HG02763 (cell line): Measurements from ENCODE around the gene ANXA2.
"Not testable (repeated sequence)": the region's sequence is repeated elsewhere in the genome, so short reads cannot be mapped to it uniquely, and the experiment has no call there.

ENCODE experiments used
- ATAC-seq: cut with Tn5 transposase; IDR thresholded peaks from one replicate; pipeline ENCODE4 v1.9.1; 2021; ENCODE audit warnings: mild to moderate bottlenecking, moderate library complexity; ENCODE audit not compliant: unreplicated experiment

The ANXA2 gene

DNA sequence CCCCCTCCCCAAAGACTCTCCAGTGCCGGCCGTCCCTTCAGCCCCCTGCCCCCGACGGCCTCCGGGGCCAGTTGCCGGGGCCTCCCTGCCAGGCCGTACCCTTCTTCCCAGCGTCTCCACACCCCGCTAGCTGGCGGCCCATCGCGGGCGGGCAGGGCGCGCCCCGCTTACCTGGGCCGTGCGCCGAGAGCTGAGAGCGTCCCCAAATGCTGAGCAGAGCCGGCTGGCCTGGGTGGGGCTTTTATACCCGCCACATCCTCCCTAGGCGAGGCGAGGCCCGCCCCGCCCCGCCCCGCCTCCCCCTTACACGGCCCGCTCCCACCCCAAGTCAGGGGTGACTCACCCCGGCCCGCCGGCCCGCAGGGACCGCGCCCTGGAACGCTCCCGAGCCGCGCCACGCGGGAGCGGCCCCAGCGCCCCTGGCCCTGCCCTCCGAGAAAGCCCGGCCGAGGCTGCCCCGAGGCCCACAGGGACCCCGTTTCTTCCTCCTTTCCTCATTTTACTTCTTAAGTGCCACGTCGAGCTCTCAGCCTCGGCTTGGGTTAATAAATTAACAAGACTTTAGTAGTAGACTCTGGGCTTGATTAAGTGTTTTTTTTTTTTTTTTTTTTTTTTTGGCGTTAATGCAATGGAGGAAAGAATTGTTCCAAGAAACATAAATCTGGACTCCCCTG, at the start of gene ANXA2:
Gene ANXA2 (minus strand): TSS at position 215 of the 674 bp plus-strand sequence. CDS start 11,911 bp downstream, outside the sequence.
- ATAC-seq = peak; percentile 70

DNA sequence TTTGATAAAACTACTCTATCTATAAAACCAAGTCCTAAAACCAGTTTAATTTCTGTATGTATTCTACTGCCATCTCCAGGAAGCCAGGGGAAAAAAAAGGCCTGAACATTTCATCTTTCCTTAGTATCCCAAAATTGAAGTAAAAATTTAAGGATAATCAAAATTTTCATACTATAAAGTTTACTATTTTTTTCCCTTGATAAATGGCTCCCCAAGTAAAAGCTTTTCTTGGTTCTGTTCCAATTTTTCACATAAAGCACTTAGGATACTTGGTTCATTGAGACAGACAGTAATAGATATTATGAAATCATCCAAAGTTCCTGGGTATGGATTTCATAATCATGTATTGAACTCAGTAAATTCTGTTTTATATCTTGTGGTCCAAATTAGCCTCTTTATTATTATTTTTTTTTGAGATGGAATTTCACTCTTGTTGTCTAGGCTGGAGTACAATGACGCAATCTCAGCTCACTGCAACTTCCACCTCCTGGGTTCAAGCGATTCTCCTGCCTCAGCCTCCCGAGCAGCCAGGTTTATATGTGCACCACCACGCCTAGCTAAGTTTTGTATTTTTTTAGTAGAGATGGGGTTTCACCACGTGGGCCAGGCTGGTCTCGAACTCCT, 46.6 kb upstream of the ANXA2 start:
- no peak for ATAC-seq

DNA sequence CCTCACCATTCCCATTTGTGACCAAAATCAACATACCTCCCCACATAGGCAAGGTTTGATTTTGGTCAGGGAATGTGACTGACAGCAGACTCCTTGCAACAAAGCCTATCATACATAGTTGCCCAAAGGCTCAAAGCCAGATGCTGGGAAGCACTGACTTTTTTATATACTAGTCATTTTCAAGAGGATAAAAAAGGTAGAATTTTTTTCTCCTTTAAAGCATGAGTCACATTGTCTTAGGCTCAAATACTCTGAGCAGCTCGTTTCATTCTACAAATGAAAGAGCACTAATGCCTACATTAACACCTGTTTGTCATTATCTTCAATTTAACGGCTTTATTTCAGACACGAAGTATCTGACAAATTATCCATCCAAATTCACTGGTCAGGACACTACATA, 45.0 kb upstream of the ANXA2 start:
- no peak for ATAC-seq

- no peak for ATAC-seq
Measured at GRCh38 chr15:60442031-60442650, 44.4 kb upstream of the ANXA2 start.

DNA sequence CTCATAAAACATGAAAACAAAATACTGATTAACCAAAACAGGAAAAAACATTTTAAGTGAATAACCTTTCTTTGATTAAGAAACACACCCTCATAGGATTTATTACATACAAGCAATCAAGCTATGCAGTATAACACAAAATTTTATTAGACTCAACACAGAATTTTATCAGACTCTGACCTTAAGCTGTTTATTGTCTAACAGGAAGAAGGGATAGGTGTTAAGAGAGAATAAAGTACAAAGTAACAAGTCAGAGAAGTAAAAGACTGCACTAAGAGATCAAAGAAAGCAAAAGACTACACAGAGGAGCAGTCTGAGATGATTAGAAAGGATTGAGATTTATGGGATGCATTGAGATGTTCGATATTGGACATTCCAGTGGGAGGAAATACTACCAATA, 43.5 kb upstream of the ANXA2 start:
- no peak for ATAC-seq

- no peak for ATAC-seq
Measured at GRCh38 chr15:60438646-60439045, 40.9 kb upstream of the ANXA2 start.

- no peak for ATAC-seq
Measured at GRCh38 chr15:60428935-60429334, 31.1 kb upstream of the ANXA2 start.

- ATAC-seq = no peak
Measured at GRCh38 chr15:60426870-60427508, 29.2 kb upstream of the ANXA2 start.

GRCh38 chr15:60425461-60425860, 27.7 kb upstream of the ANXA2 start:
- no peak for ATAC-seq

DNA sequence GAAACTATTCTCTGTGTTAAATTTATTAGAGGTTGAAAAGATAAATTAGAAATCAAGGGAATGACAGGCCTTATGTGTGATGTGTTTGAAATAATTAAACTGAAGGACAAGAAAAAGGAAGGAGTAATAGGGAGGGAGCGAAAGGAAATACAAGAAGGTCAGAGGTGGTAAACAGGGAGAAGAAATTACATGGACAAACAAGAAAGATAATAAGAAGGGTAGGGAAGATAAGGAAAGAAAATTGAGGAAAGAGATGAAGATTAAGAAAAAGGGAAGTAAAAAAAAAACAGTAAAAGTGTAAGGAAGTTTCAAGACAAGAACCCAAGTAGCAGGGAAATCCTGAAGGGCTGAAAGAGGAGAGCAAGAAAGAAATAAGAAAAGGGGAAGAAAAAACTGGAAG, 26.2 kb upstream of the ANXA2 start:
- no peak for ATAC-seq

DNA sequence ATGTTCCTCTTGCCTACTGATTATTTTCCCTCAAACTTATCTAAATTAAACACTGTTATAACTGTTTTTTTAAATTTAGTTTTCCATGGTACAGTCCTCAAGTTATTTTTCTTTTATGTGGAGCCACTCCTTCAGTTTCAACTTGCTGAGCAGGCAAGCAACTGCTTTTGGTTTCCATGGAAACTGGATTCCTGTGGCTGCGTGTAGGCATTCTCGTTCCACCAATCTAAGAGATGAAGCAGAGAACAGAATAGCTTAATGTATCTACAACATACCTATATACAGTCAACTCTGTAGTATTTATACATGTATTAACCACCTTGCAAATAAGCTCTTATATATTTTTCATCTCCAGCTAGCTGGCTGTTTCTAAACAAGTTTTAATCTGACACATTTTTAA, 25.8 kb upstream of the ANXA2 start:
- no peak for ATAC-seq

- ATAC-seq = no peak
Measured at GRCh38 chr15:60421544-60421943, 23.8 kb upstream of the ANXA2 start.

- no peak for ATAC-seq
Measured at GRCh38 chr15:60420203-60420716, 22.5 kb upstream of the ANXA2 start.

DNA sequence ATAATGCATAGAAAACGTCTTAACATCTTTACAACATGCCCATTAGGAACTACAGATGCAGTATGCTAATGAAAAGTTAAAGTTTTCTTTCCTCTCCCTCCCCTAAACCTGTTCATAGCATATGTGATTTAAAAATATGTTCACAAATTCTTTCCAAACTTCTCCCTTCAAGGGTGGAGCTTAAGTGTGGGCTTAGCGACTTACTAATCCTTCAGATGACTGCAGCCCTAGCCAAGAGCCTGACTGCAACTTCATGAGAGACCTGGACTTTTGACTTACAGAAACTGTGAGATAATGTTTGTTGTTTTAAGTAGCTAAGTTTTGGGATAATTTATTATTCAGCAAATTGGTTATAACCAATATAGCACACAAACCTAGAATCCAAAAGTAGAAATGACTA, 22.0 kb upstream of the ANXA2 start:
- no peak for ATAC-seq

- ATAC-seq = no peak
Measured at GRCh38 chr15:60418096-60418495, 20.3 kb upstream of the ANXA2 start.

GRCh38 chr15:60417112-60417511, 19.3 kb upstream of the ANXA2 start:
- ATAC-seq = no peak

GRCh38 chr15:60416484-60416883, 18.7 kb upstream of the ANXA2 start:
- no peak for ATAC-seq

GRCh38 chr15:60414016-60414682, 16.4 kb upstream of the ANXA2 start:
- ATAC-seq = no peak

DNA sequence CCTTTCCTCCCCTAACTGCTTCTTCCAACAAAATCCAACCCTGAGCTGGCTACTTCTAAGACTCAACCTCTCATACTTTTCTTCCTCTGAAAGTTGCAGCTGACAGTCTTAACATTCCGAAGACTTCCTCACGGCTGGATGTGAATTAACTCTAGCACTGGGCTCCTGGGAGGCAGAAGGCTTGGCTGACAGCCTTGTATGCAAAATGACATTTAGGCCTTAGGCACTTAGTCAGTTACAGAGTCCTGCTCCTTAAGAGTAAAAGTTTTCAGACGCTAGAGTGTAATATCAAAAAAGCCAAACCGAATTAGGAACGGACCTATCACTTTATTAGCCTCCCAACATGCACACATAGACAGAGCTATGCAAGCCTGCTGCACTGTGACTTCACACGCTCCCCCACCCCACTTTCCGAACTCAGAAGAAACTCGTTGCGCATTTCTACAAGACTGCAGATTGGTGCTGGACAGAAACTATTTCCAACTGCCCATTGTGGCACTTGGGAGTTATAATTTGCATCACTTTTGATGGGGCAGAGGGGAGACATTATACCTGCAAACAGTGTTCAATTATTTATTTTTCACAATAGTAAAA, 15.5 kb upstream of the ANXA2 start:
- ATAC-seq = no peak

DNA sequence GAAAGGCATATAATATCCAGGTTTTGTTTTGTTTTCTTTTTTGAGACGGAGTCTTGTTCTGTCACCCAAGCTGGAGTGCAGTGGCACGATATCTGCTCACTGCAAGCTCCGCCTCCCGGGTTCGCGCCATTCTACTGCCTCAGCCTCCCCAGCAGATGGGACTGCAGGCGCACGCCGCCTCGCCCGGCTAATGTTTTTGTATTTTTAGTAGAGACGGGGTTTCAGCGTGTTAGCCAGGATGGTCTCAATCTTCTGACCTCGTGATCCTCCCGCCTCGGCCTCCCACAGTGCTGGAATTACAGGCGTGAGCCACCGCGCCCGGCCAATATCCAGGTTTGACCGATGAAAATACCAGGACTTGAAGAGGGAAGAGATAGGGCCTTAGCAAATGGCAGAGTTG, 15.0 kb upstream of the ANXA2 start:
- not testable (repeated sequence) for ATAC-seq
